ENCODE measurements around the gene HOOK2. TPM values are rescaled to one million over a fixed set of nuclear protein-coding genes. Genes with fewer than 3 reads are reported as not detected.

Gene HOOK2
- total and polyA plus RNA-seq, 2 of the 8 experiments (the other 6 are each of a cell fraction or from before 2014, with no cell fraction given), result 23.8 to 63.2 TPM

DNA sequence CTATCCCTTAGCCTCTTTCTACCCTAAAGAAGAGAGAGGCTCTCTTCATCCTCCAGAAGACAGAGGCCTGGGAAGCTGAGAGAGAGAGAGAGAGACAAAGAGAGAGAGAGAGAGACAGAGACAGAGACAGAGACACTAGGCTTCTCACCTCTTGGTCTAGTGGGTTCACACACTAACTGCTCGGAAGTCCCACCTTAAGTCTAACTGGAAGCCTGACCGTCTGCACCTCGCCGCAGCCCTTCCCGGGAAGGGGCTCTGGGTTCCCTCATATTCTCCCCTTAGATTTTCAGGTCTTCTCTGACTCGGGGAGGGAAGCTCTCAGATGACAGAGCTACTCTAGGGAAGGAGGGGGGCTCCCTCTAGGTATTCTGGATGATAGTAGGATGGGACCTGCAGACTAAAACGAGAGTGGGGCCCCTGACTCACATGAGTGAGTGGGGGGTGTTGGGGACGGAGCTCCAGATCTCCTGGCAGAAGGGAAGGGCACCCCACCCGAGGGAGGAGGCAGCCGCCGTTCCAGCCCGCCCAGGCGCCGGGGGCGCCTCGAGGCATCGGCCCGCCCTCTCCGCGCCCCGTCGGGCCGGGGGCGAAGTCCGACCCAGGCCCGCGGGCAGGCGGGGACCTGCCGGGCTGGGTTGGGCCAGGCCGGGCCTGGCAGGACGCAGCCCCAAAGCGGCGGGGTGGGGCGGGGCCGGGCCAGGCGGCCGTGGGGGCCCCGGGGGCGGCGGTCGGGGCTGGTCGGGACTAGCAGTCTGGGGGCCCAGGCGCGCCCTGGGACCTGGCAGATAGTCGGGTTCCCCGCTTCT, 13.9 kb upstream of the HOOK2 start:
- peak overlapping the region; percentile 85 for H3K18ac ChIP-seq (ENCODE audit: extremely low read depth, low read length)
- H3K79me1 ChIP-seq (ENCODE audit: low read depth, low read length), result no peaks in the 10 kb centered on the region; the same call in 1 of the 2 replicates
- peak overlapping the region; percentile 82; the same call in 1 of the 2 replicates for H2BK20ac ChIP-seq (ENCODE audit: low read length)
- TF ChIP-seq EP300 (IDR thresholded peaks at IDR 0.05; ENCODE audit: borderline replicate concordance in 1 of 2, low read depth in 2 of 2, low read length in 2 of 2), result no peak
- peak; percentile 97 for TF ChIP-seq KDM1A (IDR thresholded peaks at IDR 0.05; ENCODE audit: borderline replicate concordance, low read length)
- TF ChIP-seq KDM5A (IDR thresholded peaks at IDR 0.05; ENCODE audit: low read length), result no peak
- peak in 1 of 2 experiments; percentile 94; a peak in 1 of 4 replicates for TF ChIP-seq HDAC2 (IDR thresholded peaks at IDR 0.05; ENCODE audit: borderline replicate concordance in 1 of 2, low read depth in 2 of 2, low read length in 2 of 2)
- 0 out of 2 replicates have a peak, but pooled peaks have one; percentile 4 for TF ChIP-seq PHF8 (conservative IDR thresholded peaks at IDR 0.05; ENCODE audit: low read depth, low read length)
- peaks cover 8 to 33% (median 21%) of the 10 kb centered on the region in 4 experiments for H3K4me1 ChIP-seq (replicated peaks in 1 of 4; ENCODE audit: control insufficient read depth in 3 of 4, insufficient read depth in 4 of 4, low read length in 3 of 4)
- no peaks in the 10 kb centered on the region for H3K36me3 ChIP-seq (ENCODE audit: control insufficient read depth in 2 of 4, insufficient read depth in 4 of 4, low read length in 3 of 4)
- peak overlapping the region in 3 of 4 experiments; percentile 25 to 38 (median 29); a peak in 3 of 7 replicates for H3K9ac ChIP-seq (replicated peaks in 1 of 4; ENCODE audit: extremely low read depth in 1 of 4, low read depth in 3 of 4, low read length in 3 of 4)
- no peaks in the 10 kb centered on the region for H3K79me2 ChIP-seq (ENCODE audit: control insufficient read depth in 1 of 2, insufficient read depth in 2 of 2, low read length in 2 of 2)
- peak overlapping the region; percentile 74 to 97 for H3K4me2 ChIP-seq (ENCODE audit: insufficient read depth in 1 of 2, low read depth in 2 of 2, low read length in 2 of 2)
- no peak overlapping the region for H2BK12ac ChIP-seq (ENCODE audit: low read depth, low read length)
- no peak overlapping the region for H2AK5ac ChIP-seq (ENCODE audit: low read depth, low read length)
- peak overlapping the region; percentile 23; the same call in 1 of the 2 replicates for H2BK15ac ChIP-seq (ENCODE audit: low read length)
- no peak overlapping the region for H2AFZ ChIP-seq (ENCODE audit: low read length)
- H3K27me3 ChIP-seq (replicated peaks in 1 of 4; ENCODE audit: control insufficient read depth in 3 of 4, extremely low read depth in 1 of 4, insufficient read depth in 3 of 4, low read length in 3 of 4), result peaks cover 0 to 18% (median 13%) of the 10 kb centered on the region in 4 experiments; a peak in 5 of 7 replicates
- H2BK5ac ChIP-seq (ENCODE audit: low read depth, low read length), result peak overlapping the region; percentile 60; the same call in 1 of the 2 replicates
- peak overlapping the region; percentile 6 for H3K4ac ChIP-seq (replicated peaks; ENCODE audit: insufficient read length, low read depth, low read length)
- ChIA-PET POLR2A (ENCODE audit: partially characterized antibody) (interaction anchor here (0.6 to 5.5 kb wide), 12 partner anchors 11 to 90 kb away, joined by 3 to 44 read pairs (median 4); partner anchors contain the start of genes GET3, HOOK2 and TNPO2), CTCF (ENCODE audit: partially characterized antibody) (interaction anchor here (0.5 to 4.5 kb wide), 5 partner anchors 12 to 87 kb away, joined by 3 to 39 read pairs (median 9); partner anchors contain the start of genes PRDX2 and THSD8)
- H3K4me3 ChIP-seq (ENCODE audit: extremely low read depth in 1 of 4, insufficient read depth in 2 of 4, low read depth in 3 of 4, low read length in 4 of 4), result peak overlapping the region; percentile 36 to 71 (median 53)
- FAIRE-seq (no peak), DNase-seq (ENCODE audit: low read depth in 1 of 2, low spot score in 2 of 2) (no peak)
- H4K5ac ChIP-seq (ENCODE audit: insufficient read length, low read depth, low read length), result peak overlapping the region; percentile 10
- H3K27ac ChIP-seq (ENCODE audit: low read depth, low read length), result peak overlapping the region; percentile 49; the same call in 1 of the 2 replicates
- H3K14ac ChIP-seq (ENCODE audit: insufficient read length), result no peak overlapping the region
- no peak overlapping the region for H3K23ac ChIP-seq (ENCODE audit: insufficient read length)
- H4K8ac ChIP-seq (ENCODE audit: extremely low read depth, insufficient read depth, low read length), result peak overlapping the region; percentile 1; the same call in 1 of the 2 replicates
- H3K23me2 ChIP-seq (ENCODE audit: low read depth, low read length), result peaks cover 35% of the 10 kb centered on the region
- H2BK120ac ChIP-seq (replicated peaks; ENCODE audit: low read depth, low read length), result no peak overlapping the region
- peak overlapping the region; percentile 15 for H4K91ac ChIP-seq (replicated peaks; ENCODE audit: insufficient read length, low read length)
- H3K56ac ChIP-seq (replicated peaks; ENCODE audit: insufficient read length, low read depth, low read length), result no peak overlapping the region
- no peaks in the 10 kb centered on the region for H3K9me3 ChIP-seq (ENCODE audit: insufficient read depth in 2 of 2, low read depth in 1 of 2, low read length in 1 of 2)
- WGBS, 2 experiments (ENCODE audit: extremely low coverage in 1 of 2, insufficient coverage in 1 of 2, insufficient read length in 1 of 2, insufficient replicate concordance in 2 of 2, low coverage in 1 of 2, low lambda C conversion rate in 2 of 2, missing lambda C conversion rate in 1 of 2), result 12% methylated on average over 28 of the region's 46 CpGs; no CpG with 5 or more reads in 1 of the 2 experiments
- H4K20me1 ChIP-seq (replicated peaks in 1 of 2; ENCODE audit: control insufficient read depth in 1 of 2, insufficient read depth in 2 of 2, low read length in 2 of 2), result peaks cover 0 to 1% of the 10 kb centered on the region in 2 experiments
